Stimulated activated CD4-positive, alpha-beta T cell treated with anti-CD3 and anti-CD28 coated beads, Interleukin-12 subunit alpha, Interleukin-12 subunit beta, amount 100 ng/mL, for 4 hours (primary cell): ENCODE measurements around the gene RELA.
"Not testable (repeated sequence)": the region's sequence is repeated elsewhere in the genome, so short reads cannot be mapped to it uniquely, and the experiment has no call there.

Experiments used
- DNase-seq: peaks from one replicate; pipeline ENCODE4 v3.0.0-alpha.2; 2020

The RELA gene

DNA sequence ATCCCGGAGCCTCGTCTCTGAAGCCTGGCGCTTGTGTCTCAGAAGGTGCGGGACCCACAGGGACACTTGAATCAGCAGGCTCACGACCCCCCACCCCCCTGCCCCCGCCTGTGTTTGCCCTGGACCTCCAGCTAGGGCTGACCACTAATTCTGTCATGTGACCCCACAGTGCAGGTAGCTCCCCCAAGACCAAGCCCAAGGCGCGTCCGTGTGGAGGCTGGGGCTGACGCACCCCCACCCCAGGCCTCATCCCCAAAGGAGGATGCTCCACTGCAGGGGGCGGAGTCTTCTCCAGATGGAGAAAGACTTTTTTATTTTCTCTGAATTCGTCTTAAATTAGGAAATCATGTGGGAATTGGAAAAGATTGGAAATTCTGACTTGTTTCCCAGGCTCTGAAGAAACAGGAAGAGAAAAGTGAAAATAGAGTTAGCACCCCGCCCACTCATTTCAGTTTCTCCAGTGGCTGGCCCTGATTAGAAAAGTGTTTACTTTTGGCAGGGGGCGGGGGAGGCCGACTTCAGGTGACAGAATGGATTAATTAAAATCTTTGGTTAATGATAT lies 1.0 kb upstream of the RELA start:
- peak; percentile 52 for DNase-seq

DNA sequence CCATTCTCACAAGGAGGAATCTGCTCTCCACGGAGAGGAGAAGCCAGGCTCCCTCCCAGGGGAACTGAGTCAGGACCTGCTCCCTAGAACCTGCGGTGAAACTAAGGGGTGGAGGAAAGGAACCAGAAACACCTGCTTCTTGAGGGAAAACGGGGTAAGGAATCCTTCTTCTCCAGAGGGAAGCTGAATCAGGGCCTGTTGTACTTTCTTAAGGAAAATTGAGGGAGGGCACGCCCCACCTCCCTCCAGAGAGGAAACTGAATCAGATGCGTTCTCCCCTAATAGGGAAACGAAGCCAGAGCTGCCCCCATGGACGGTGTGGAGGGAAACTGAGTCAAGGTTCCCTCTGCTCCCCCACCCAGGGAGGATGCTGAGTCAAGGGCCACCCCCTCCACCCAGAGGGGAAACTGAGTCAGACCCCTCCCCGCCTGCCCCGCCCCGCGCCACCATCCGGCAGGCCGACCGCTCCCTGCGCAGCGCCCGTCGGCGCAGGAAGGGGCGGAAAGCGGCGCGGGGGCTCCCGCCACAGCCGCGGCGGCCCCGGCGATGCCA lies 393 bp downstream of the RELA start:
- no peak for DNase-seq

DNA sequence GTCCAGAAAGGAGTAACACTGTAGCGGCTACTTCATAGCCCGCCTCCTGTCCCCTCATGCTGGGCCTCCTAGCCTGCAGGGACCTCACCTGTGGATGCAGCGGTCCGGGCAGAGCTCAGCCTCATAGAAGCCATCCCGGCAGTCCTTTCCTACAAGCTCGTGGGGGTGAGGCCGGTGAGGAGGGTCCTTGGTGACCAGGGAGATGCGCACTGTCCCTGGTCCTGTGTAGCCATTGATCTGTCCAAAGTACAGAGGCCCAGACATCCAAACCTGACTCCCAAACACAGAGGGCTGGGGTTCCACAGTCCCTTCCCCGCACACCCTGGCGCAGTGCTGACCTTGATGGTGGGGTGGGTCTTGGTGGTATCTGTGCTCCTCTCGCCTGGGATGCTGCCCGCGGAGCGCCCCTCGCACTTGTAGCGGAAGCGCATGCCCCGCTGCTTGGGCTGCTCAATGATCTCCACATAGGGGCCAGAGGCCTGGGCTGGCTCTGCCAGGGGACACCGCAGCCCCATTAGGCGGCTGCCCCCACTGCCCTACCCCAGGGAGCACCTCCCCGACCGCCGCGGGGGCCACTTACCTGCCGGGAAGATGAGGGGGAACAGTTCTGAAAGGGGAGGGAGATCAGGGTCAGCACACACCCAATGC lies 993 bp downstream of the RELA start:
- DNase-seq, result no peak

DNA sequence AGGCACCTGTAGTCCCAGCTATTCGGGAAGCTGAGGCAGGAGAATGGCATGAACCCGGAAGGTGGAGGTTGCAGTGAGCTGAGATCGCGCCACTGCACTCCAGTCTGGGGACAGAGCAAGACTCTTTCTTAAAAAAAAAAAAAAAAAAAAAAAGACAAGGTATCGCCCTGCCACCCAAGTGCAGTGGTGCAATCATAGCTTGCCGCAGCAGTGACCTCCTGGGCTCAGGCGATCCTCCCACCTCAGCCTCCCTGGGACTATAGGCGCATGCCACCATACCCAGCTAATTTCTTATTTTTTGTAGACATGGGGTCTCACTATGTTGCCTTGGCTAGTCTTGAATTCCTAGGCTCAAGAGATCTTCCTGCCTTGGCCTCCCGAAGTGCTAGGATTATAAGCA lies 1.8 kb downstream of the RELA start:
- DNase-seq, result not testable (repeated sequence)

DNA sequence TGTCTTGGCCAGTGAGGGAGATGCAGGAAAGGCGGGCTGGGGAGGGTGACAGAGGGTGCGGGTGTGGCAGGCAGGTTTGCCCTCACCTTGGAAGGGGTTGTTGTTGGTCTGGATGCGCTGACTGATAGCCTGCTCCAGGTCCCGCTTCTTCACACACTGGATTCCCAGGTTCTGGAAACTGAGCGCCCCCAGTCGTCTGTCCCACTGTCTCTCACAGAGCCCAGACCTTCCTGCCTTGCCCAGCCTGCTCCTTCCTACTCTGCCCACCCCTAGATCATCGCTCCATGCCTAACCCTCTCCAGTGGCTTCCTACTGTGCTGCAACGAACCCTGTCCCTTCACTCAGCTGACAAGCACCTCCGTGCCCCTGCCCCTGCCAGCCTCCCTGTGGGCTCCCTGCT lies 2.7 kb downstream of the RELA start:
- no peak for DNase-seq

DNA sequence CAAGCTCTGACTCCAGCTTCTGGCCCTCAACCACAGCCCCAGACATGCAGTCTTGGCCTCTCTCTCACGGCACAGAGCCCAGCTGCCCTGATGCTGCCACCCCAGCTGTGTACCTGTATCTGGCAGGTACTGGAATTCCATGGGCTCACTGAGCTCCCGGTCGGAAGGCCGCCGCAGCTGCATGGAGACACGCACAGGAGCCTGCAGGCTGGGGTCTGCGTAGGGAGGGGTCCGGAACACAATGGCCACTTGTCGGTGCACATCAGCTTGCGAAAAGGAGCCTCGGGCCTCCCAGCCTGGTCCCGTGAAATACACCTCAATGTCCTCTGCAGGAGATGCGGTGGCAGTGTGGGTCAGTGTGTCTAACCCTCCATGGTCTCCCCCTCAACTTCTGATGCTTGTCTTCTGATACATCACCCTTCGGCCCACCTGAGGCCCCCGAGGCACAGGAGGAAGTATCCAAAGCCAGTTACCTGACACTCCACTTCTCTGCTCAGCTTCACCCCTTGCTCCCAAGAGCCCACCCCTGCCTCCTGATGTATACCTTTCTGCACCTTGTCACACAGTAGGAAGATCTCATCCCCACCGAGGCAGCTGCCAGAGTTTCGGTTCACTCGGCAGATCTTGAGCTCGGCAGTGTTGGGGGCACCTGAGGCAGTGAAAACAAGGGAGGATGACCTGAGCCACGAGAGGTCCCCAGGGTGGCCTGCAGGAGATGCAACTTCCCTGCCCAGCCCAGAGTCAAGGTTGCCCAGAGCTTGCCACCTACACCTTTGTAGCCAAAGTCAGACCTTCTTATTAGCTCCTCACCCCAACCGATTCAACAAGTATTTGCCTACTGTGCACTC lies 4.3 kb downstream of the RELA start:
- no peak for DNase-seq

DNA sequence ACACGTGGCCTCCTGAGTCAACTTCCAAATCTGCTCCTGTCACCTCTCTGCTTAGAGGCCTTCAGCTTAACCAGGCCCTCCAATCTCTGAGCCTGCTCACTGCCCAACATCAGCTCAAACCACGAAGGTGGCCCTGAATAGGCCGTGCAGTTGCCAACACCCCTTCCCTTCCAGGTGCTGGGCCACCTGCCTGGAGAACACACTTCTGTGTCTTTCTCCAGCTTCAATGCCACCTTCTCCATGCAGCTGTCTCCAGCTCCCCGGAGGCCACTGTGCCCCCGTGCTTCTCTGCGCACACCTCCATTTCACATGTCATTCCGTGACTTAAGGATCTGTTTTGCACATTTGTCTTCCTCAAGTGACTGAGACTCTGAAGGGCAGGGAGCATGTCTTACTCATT lies 5.3 kb downstream of the RELA start:
- no peak for DNase-seq

DNA sequence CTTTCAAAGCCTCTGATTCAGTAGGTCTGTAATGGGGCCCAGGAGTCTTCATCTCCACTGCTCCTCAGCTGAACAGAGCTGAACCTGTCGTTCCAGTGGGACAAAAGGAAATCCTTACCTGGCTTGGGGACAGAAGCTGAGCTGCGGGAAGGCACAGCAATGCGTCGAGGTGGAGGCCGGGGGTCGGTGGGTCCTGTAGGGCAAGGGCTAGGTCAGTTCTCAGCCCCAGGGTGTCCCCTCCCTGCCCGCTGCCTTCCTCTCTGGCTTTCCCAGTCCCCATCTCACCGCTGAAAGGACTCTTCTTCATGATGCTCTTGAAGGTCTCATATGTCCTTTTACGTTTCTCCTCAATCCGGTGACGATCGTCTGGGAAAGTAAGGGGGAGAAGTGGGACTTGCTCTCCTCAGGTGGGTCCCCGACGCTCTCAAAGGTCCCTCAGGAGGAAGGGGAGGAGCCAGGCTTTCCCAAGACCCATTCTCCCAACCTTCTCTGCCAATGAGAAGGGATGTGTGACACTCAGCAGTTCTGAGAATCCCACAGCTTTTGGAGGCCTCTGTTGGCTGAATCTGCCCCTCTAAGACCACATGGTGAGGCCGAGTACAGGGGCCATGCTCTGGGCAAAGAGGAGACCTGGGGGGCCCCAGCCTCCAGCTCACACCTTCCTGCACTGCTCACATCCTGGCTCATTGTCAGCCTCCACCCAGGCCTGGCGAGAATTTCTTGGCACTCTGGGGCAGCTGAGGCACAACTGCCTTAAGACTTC lies 7.0 kb downstream of the RELA start:
- no peak for DNase-seq

DNA sequence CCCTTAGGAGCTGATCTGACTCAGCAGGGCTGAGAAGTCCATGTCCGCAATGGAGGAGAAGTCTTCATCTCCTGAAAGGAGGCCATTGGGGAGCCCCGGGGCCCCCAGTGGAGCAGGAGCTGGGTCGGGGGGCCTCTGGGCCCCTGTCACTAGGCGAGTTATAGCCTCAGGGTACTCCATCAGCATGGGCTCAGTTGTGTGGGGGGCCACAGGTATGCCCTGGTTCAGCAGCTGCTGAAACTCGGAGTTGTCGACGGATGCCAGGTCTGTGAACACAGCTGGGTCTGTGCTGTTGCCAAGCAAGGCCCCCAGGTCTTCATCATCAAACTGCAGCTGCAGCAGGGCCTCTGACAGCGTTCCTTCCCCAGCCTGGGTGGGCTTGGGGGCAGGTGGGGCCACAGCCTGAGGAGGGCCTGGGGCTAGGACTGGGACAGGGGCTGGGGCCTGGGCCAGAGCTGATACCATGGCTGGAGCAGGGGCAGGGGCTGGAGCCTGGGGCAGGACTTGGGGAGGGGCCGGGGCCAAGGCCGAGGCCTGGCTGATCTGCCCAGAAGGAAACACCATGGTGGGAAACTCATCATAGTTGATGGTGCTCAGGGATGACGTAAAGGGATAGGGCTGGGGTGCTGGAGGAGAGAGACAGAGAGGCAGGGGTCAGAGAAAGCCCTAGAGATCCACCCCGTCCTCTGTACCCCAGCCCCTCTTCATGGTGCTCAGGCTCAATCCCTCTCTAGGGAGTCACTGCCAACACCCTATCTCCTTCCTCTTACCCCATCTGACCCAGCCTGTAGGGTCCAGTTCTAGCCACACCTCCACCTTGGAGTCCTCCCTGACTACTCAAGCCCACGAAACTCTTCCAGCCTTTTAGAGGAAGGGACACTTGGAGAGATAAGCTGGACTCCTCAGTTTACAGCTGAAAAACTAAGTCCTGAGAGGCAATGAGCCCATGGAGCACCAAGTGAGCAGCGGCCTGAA lies 8.1 kb downstream of the RELA start:
- no peak for DNase-seq

DNA sequence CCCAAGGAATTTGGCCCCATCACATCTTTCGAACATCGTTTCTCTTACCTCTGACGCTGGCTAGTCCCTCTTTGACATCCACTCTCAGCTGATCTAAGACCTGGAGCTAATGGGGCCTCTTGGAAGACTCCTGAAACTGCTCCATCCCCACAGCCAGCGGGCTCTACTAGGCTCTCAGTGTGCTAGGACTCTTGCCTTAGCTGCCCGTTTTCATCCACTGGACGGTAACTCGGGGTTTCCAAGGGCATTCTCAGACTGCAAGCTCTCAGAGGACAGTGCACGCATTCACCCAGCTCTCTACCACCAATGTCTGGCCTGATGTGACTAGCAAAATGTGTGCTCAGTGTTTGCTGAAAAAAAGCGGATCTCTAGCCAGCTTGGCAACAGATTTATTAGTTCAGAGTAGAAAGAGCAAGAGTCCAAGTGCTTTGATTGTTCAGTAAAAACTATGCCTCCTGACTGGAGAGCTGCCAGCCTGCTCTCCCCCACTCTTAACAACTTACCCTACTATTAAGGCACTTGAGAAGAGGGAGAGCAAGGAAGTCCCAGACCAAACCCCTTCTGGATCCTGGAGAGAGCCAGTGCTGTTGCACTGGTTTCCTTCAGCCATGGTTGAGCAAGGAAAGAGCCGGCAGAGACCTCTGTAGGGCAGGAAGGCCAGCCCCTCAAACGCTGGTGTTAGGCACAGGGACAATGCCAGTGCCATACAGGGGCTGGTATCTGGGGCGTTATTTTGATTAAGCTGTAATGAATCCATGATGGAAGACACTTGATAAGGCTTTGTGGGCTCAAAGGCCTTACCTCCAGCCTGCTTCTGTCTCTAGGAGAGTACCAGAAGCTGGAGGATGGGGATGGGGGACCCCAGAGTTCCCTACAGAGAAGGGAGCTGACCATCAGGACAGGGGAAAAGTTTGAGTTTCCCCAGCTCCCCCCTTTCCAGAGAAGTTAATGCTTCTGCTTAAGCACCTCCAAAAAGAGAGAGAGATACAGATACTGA lies 9.2 kb downstream of the RELA start:
- no peak for DNase-seq

DNA sequence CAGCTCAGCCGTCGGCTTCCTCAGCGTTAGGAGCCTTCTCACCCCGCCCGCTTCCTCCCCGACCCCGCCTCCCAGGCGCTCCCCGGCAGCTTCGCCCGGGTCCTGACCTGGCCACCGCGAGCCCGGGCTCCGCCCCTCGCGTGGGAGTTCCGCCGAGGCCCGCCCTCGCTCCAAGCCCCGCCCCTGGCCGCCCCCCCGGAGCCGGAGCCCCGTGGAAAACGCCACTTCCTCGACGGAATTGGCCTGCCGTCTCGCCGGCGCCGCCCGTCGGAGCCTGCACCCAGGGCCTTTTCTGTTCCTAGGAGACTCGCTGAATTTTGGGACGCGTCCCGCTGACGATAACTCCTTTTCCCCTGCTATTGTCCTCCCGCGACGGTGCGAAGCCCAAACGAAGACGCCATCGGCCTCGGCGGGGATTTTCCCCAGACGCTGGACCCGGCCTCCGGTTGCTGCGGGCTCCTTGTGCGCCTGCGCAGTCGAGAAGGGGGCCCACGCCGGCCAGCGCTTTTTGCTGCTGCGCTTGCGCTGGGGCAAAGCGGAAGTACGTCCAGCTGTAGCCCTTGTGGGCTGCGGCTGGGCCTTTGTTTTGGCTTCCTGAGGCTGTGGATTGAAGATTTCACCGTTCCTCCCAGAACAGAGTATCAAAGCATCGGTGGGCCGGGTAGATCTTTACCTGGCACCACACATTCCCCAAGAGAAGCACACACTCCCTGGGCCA lies 10.0 kb downstream of the RELA start:
- DNase-seq, result peak; percentile 97

DNA sequence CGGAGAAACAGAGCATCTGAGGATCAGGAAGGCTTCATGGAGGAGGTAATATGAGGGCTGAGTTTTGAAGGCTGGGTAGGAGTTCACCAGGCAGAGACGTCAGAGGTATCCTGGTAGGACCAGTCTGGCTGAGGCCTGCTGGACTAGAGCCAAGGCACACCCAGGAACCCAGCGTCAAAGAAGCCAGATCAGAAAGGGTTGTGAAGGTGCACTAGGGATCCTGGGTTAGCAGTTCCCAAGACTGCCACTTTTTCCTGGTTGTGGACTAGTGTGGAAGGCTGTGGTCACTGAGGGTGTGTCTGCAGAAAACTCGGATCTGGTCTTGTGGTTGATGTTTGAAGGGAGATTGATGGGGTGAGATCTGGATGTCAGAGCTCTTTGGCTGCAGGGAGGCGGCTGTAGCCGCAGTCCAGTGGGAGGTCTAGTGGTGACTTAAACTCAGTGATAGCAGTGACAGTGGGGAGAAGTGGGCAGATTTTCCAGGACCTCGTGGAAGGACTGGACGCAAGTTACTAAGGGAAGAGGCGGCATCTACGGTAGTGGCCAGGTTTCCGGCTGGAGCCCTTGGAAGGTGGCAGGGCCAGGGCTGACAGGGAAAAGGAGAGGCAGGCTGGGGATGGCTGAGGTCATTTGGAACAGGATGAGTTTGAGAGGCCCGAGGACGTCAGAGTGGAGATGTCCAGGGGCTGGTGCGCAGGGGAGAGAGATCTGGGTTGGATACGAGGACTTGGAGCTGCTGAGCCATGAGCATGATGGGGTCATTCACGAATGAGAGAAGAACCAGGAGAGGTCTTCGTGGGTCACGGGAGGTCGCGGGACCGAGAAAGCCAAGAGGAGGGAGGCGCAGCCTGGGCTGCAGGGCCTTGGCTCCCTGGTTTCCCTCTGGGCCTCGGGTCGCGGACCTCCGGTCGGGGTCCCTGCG lies 10.9 kb downstream of the RELA start:
- no peak for DNase-seq

DNA sequence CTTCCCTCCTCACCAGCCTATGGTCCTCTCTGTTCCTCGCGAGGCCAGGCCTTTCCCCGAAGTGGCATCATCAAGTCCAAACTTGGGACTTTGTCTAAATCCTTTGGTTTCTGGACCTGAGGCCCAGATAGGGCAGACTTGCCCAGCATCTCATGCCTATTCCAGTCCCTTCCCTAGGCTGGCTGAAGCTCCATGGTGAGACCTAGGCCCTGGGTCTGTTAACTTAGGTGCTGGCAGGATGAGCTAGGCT lies 11.5 kb downstream of the RELA start:
- DNase-seq, result no peak

DNA sequence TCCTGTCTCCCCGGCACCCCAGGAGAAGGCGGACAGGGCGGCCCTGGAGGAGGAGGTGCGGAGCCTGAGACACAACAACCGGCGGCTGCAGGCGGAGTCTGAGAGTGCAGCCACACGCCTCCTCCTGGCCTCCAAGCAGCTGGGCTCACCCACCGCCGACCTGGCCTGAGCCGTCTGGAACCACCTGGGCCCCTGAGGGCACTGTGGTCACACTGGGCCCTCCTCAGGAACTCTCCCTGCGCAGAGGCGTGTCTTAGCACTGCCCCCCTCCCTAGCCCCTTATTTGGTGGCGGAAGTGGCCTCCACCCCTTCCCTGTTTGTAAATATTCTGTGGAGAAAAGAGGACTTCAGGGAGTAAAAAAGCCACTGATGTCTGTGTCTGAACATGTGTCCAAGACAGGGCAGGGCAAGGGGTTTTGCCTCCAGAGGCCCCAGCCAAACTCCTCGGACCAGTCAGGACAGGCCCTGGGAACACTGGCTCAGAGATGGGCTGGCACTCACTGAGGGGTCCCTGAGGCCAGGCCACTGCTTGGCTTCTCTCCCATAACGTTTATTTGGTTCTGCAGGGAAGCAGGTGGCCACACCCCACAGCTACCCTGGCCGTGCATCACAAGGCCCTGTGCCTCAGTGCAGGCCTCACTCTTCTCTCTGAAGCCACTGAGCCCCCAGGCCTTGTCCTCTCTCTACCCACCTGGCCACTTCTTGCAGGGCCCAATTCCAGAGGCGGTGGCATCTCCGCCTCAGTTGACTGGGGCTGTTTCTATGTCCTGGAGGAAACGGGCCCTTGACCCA lies 12.0 kb downstream of the RELA start:
- DNase-seq, result no peak

DNA sequence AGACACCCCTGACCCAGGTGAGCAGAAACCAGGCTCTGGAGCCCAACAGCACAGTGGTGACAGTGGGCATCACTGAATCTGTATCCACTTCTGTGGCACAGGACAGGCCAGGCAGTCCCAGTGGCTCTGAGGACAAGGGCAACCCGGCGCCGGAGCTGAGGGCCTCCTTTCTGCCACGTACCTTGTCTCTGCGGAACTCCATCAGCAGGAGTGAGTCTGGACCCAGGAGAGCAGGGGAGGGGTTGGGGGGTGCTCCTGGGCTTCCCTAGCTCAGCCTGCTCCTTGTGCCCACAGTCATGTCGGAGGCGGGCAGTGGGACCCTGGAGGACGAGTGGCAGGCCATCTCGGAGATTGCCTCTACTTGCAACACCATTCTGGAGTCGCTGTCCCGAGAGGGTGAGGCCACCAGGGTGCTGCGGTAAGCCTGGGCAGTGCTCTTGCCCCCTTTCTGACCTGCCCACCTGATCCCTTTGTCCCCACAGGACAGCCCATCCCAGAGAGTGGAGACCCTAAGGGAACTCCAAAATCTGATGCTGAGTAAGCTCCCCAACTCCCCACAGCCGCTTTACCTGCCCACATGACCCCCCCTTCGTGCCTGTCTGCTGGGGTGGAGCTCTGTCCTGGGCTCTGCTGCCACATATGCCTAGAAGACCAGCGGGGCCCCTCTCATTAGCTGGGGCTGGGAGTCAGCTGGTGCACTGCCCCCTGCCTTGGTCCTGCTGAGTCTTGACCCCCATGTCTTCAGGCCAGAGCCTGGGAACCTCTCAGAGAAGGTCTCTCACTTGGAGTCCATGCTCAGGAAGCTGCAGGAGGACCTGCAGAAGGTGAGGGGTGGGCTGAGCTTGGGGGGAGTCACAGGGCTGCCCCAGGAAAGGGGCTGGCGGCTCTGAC lies 12.8 kb downstream of the RELA start:
- DNase-seq, result no peak

DNA sequence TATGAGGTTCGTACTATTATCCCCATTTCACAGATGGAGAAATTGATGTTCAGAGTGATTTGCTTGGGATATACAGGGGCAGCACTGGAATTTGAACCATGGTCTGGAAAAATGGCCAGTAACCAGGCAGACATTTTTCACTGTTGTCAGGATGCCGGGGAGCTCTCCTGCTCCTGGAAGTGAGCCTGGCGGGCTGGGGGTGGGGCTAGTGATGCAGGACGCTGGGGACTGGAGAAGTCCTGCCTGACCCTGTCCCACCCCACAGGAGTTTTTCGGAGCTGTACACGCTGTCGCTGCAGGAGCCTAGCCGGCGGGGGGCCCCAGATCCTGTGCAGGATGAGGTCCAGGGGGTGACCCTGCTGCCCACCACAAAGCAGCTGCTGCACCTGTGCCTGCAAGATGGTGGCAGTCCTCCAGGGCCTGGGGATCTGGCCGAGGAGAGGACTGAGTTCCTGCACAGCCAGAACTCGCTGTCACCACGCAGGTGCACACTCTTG lies 13.7 kb downstream of the RELA start:
- DNase-seq, result no peak
